H9 (cell line): Measurements from ENCODE around the gene NF1. TPM values are rescaled to one million over a fixed set of nuclear protein-coding genes. Genes with fewer than 3 reads are reported as not detected.

Experiments
- DNase-seq: peaks from one replicate; pipeline ENCODE4 v3.0.0-alpha.2; 2017
- H2AFZ ChIP-seq: one replicate; pipeline ENCODE4 v1.6.1; 2013; ENCODE audit warnings: mild to moderate bottlenecking, low read length, control low read depth, moderate library complexity
- H2AK5ac ChIP-seq: 2 replicates; pipeline ENCODE4 v1.6.1; 2013; ENCODE audit warnings: low read length, control low read depth, mixed read lengths; ENCODE audit not compliant: insufficient read length
- H2BK120ac ChIP-seq: one replicate; pipeline ENCODE4 v1.6.1; 2013; ENCODE audit warnings: low read depth, mild to moderate bottlenecking, low read length, control low read depth, inconsistent platforms; ENCODE audit not compliant: poor library complexity, severe bottlenecking
- H2BK12ac ChIP-seq: 2 replicates; pipeline ENCODE4 v1.6.1; 2013; ENCODE audit warnings: low read length, control low read depth, mixed read lengths, low read depth; ENCODE audit not compliant: insufficient read length
- H2BK15ac ChIP-seq: 2 replicates; pipeline ENCODE4 v1.6.1; 2013; ENCODE audit warnings: low read depth, low read length, control low read depth
- H2BK20ac ChIP-seq: one replicate; pipeline ENCODE4 v1.6.1; 2013; ENCODE audit warnings: low read depth, mild to moderate bottlenecking, low read length, control low read depth, inconsistent platforms; ENCODE audit not compliant: poor library complexity, severe bottlenecking
- H2BK5ac ChIP-seq: 2 replicates; pipeline ENCODE4 v1.6.1; 2013; ENCODE audit warnings: low read length, control low read depth, mixed read lengths; ENCODE audit not compliant: insufficient read length
- H3K14ac ChIP-seq: 2 replicates; pipeline ENCODE4 v1.6.1; 2013; ENCODE audit warnings: low read length, control low read depth; ENCODE audit not compliant: insufficient read depth
- H3K18ac ChIP-seq: 2 replicates; pipeline ENCODE4 v1.6.1; 2013; ENCODE audit warnings: low read depth, mild to moderate bottlenecking, mixed read lengths, low read length, control low read depth; ENCODE audit not compliant: insufficient read length
- H3K23ac ChIP-seq: 2 replicates; pipeline ENCODE4 v1.6.1; 2013; ENCODE audit warnings: low read length, control low read depth, mixed read lengths, low read depth; ENCODE audit not compliant: insufficient read length
- H3K23me2 ChIP-seq: 2 replicates; pipeline ENCODE4 v1.6.1; 2013; ENCODE audit warnings: low read depth, mild to moderate bottlenecking, mixed read lengths, low read length, control low read depth; ENCODE audit not compliant: insufficient read length, poor library complexity, severe bottlenecking
- H3K27ac ChIP-seq: 2 replicates; pipeline ENCODE4 v1.5.1; 2013; ENCODE audit warnings: low read length, control low read depth, mixed read lengths, low read depth; ENCODE audit not compliant: insufficient read length
- H3K27me3 ChIP-seq: 2 replicates; pipeline ENCODE4 v1.6.1; 2013; ENCODE audit warnings: low read length, control low read depth, inconsistent platforms; ENCODE audit not compliant: insufficient read depth
- H3K4ac ChIP-seq: 2 replicates; pipeline ENCODE4 v1.6.1; 2013; ENCODE audit warnings: low read depth, mild to moderate bottlenecking, control low read depth, inconsistent platforms, low read length, moderate library complexity
- H3K4me1 ChIP-seq: 2 replicates; pipeline ENCODE4 v1.6.1; 2013; ENCODE audit warnings: low read length, control low read depth, inconsistent platforms; ENCODE audit not compliant: insufficient read depth
- H3K4me2 ChIP-seq: 2 replicates; pipeline ENCODE4 v1.6.1; 2013; ENCODE audit warnings: low read length, control low read depth, mixed read lengths; ENCODE audit not compliant: insufficient read length, insufficient read depth
- H3K56ac ChIP-seq: 2 replicates; pipeline ENCODE4 v1.6.1; 2013; ENCODE audit warnings: low read depth, mild to moderate bottlenecking, mixed read lengths, low read length, control low read depth; ENCODE audit not compliant: insufficient read length
- H3K79me1 ChIP-seq: 2 replicates; pipeline ENCODE4 v1.6.1; 2013; ENCODE audit warnings: low read depth, mild to moderate bottlenecking, moderate library complexity, low read length, control low read depth, inconsistent platforms; ENCODE audit not compliant: insufficient read depth, poor library complexity, severe bottlenecking
- H3K79me2 ChIP-seq: 2 replicates; pipeline ENCODE4 v1.6.1; 2013; ENCODE audit warnings: low read length, control low read depth, inconsistent platforms; ENCODE audit not compliant: insufficient read depth
- H3K9ac ChIP-seq: 2 replicates; pipeline ENCODE4 v1.6.1; 2013; ENCODE audit warnings: low read length, control low read depth, mixed read lengths; ENCODE audit not compliant: insufficient read length; ENCODE audit errors: extremely low read depth
- H3K9me3 ChIP-seq: one replicate; pipeline ENCODE4 v1.6.1; 2013; ENCODE audit warnings: low read depth, low read length, inconsistent platforms; ENCODE audit not compliant: control insufficient read depth
- H3T11ph ChIP-seq: one replicate; pipeline ENCODE4 v1.6.1; 2013; ENCODE audit warnings: mild to moderate bottlenecking, low read length, control low read depth, inconsistent platforms
- H4K20me1 ChIP-seq: one replicate; pipeline ENCODE4 v1.6.1; 2013; ENCODE audit not compliant: control insufficient read depth, insufficient read length, insufficient read depth
- H4K5ac ChIP-seq: 2 replicates; pipeline ENCODE4 v1.6.1; 2013; ENCODE audit warnings: low read depth, mild to moderate bottlenecking, mixed read lengths, low read length, control low read depth; ENCODE audit not compliant: insufficient read length
- H4K8ac ChIP-seq: replicated peaks from 2 replicates; pipeline ENCODE4 v1.6.1; 2013; ENCODE audit warnings: low read length, control low read depth, mixed read lengths, low read depth; ENCODE audit not compliant: insufficient read length
- H4K91ac ChIP-seq: 2 replicates; pipeline ENCODE4 v1.6.1; 2013; ENCODE audit warnings: low read depth, mild to moderate bottlenecking, moderate library complexity, mixed read lengths, low read length, control low read depth; ENCODE audit not compliant: insufficient read length
- H3K27ac Mint-ChIP-seq, 3 experiments: 2 replicates in 2 of 3; 3 replicates in 1 of 3; pipeline ENCODE4 v1.8.0; 2020 to 2021; ENCODE audit warnings: mixed read lengths in 3 of 3, mild to moderate bottlenecking in 1 of 3, moderate library complexity in 1 of 3
- H3K27me3 Mint-ChIP-seq: 2 replicates; pipeline ENCODE4 v1.8.0; 2021; ENCODE audit warnings: low read depth, mild to moderate bottlenecking, moderate library complexity, mixed read lengths
- H3K36me3 Mint-ChIP-seq, 3 experiments: 2 replicates in 2 of 3; 3 replicates in 1 of 3; pipeline ENCODE4 v1.8.0; 2020 to 2021; ENCODE audit warnings: low read depth in 3 of 3, mixed read lengths in 3 of 3; ENCODE audit not compliant: insufficient read depth in 1 of 3
- H3K4me1 Mint-ChIP-seq, 2 experiments: 2 replicates each; pipeline ENCODE4 v1.8.0; 2020; ENCODE audit warnings: mixed read lengths in 2 of 2
- H3K4me3 Mint-ChIP-seq, 2 experiments: 2 replicates in 1 of 2; 3 replicates in 1 of 2; pipeline ENCODE4 v1.8.0; 2020 to 2021; ENCODE audit warnings: mild to moderate bottlenecking in 2 of 2, mixed read lengths in 2 of 2, moderate library complexity in 1 of 2
- H3K9me3 Mint-ChIP-seq, 2 experiments: 2 replicates in 1 of 2; 3 replicates in 1 of 2; pipeline ENCODE4 v1.8.0; 2020; ENCODE audit warnings: mild to moderate bottlenecking in 2 of 2, mixed read lengths in 2 of 2, moderate library complexity in 1 of 2
- CTCF ChIP-seq: fragments of 200-600 bp; sonication (generic); conservative IDR thresholded peaks from 3 replicates; pipeline ENCODE4 v1.8.0; 2021; ENCODE audit warnings: antibody characterized with exemption, mild to moderate bottlenecking
- total RNA-seq: library from RNA; stranded (reverse); gene quantifications from 2 replicates; pipeline ENCODE4 v1.2.1, GENCODE V29; 2021

NF1 gene
- total RNA-seq, 1 experiment from 2014 or later, result 38.1 TPM

GRCh38 chr17:31378638-31379037 is 283.9 kb downstream of the NF1 start:
- Histone ChIP-seq H2AFZ (no peak overlapping the region), H2BK20ac (no peak overlapping the region), H3K4ac (no peak overlapping the region), H4K8ac (no peak overlapping the region), H3K9ac (no peak overlapping the region), H3K18ac (no peak overlapping the region), H3K79me1 (no peaks in the 10 kb centered on the region), H2BK120ac (no peak overlapping the region), H2BK12ac (no peak overlapping the region), H3K79me2 (no peaks in the 10 kb centered on the region), H4K5ac (no peak overlapping the region), H4K20me1 (no peaks in the 10 kb centered on the region), H3K4me1 (peaks cover 2% of the 10 kb centered on the region; the same call in 1 of the 2 replicates), H3K9me3 (no peaks in the 10 kb centered on the region), H3K27ac (no peak overlapping the region), H3K4me2 (no peak overlapping the region), H3K14ac (no peak overlapping the region), H2AK5ac (no peak overlapping the region), H3K23me2 (no peaks in the 10 kb centered on the region), H3T11ph (no peak overlapping the region), H4K91ac (no peak overlapping the region), H3K27me3 (no peaks in the 10 kb centered on the region), H3K23ac (no peak overlapping the region), H2BK15ac (no peak overlapping the region), H2BK5ac (no peak overlapping the region), H3K56ac (no peak overlapping the region)
- DNase-seq, result peak; percentile 66
- peaks cover 11 to 32% of the 10 kb centered on the region in 2 experiments for H3K4me1 Mint-ChIP-seq
- TF ChIP-seq CTCF, result peak; percentile 57
- no peaks in the 10 kb centered on the region for H3K27me3 Mint-ChIP-seq
- no peaks in the 10 kb centered on the region for H3K9me3 Mint-ChIP-seq
- H3K27ac Mint-ChIP-seq, result peak overlapping the region in 1 of 3 experiments; percentile 47; a peak in 2 of 7 replicates
- H3K4me3 Mint-ChIP-seq, result no peak overlapping the region
- peaks cover 0 to 8% (median 6%) of the 10 kb centered on the region in 3 experiments; a peak in 2 of 7 replicates for H3K36me3 Mint-ChIP-seq
